Fibroblast of the aortic adventitia (primary cell): ENCODE results near the gene ITGA6. TPM values are rescaled to one million over a fixed set of nuclear protein-coding genes. Genes with fewer than 3 reads are reported as not detected.

ENCODE experiments used
- DNase-seq: peaks from one replicate; pipeline ENCODE4 v3.0.0-alpha.2; 2010; ENCODE audit warnings: low read depth
- H3K4me3 ChIP-seq: 2 replicates; pipeline ENCODE4 v1.5.1; 2011; ENCODE audit warnings: low read depth, mild to moderate bottlenecking, control low read depth, low read length, moderate library complexity
- CTCF ChIP-seq: IDR thresholded peaks from 2 replicates; pipeline ENCODE4 v1.5.1; 2011; ENCODE audit warnings: mild to moderate bottlenecking, low read length, control low read depth, inconsistent platforms; ENCODE audit not compliant: insufficient read depth
- total RNA-seq: library from RNA; depleted of rRNA; stranded (reverse); fragments of >200 nt; gene quantifications from 2 replicates; pipeline ENCODE4 v1.2.3, GENCODE V29; 2012; ENCODE audit warnings: low replicate concordance

The ITGA6 gene
- total RNA-seq, 1 donor: 29.1 TPM

GRCh38 chr2:172481507-172482262, 54.3 kb downstream of the ITGA6 start:
- TF ChIP-seq CTCF: no peak
- DNase-seq: no peak
- H3K4me3 ChIP-seq: no peak overlapping the region

GRCh38 chr2:172484253-172484652, 56.9 kb downstream of the ITGA6 start:
- peak; percentile 53 for DNase-seq
- H3K4me3 ChIP-seq: no peak overlapping the region
- peak; percentile 40 for TF ChIP-seq CTCF

- no peak for DNase-seq
- peak; percentile 12 for TF ChIP-seq CTCF
- H3K4me3 ChIP-seq: no peak overlapping the region
Observed at GRCh38 chr2:172484706-172485105, 57.3 kb downstream of the ITGA6 start.

GRCh38 chr2:172488556-172488955, 61.2 kb downstream of the ITGA6 start:
- no peak for TF ChIP-seq CTCF
- DNase-seq: no peak
- no peak overlapping the region for H3K4me3 ChIP-seq

- H3K4me3 ChIP-seq: no peak overlapping the region
- TF ChIP-seq CTCF: no peak
- DNase-seq: peak; percentile 27
Observed at GRCh38 chr2:172489681-172490080, 62.3 kb downstream of the ITGA6 start.

GRCh38 chr2:172496160-172496608, 68.8 kb downstream of the ITGA6 start:
- DNase-seq: no peak
- TF ChIP-seq CTCF: no peak

GRCh38 chr2:172507199-172507598, 79.8 kb downstream of the ITGA6 start:
- DNase-seq: no peak
- TF ChIP-seq CTCF: no peak

More at GRCh38 chr2:172496160-172496608, 68.8 kb downstream of the ITGA6 start:
- H3K4me3 ChIP-seq: no peak overlapping the region

More at GRCh38 chr2:172507199-172507598, 79.8 kb downstream of the ITGA6 start:
- no peak overlapping the region for H3K4me3 ChIP-seq
